Esophagus squamous epithelium (tissue), 5 donors: ENCODE data around the gene COL23A1. TPM values are rescaled to one million over a fixed set of nuclear protein-coding genes. Genes with fewer than 3 reads are reported as not detected.

Experiments
- DNase-seq: peaks from one replicate; lab custom pipeline; 2025; lab: John Stamatoyannopoulos, UW
- H3K27ac ChIP-seq, 4 donors: fragments of 200-600 bp; sonication (generic); one replicate each; pipeline ENCODE4 v1.5.1; 2016 to 2019; ENCODE audit warnings: mild to moderate bottlenecking in 1 of 4
- H3K27me3 ChIP-seq, 4 donors: fragments of 200-600 bp; sonication (generic); 1 replicate in 3 of 4; 2 replicates in 1 of 4; pipeline versions ENCODE4 v1.5.1 to v1.6.0; 2017 to 2021; ENCODE audit warnings: antibody characterized with exemption in 1 of 4
- H3K36me3 ChIP-seq, 3 donors: fragments of 200-600 bp; sonication (generic); one replicate each; pipeline ENCODE4 v1.5.1; 2016 to 2019
- H3K4me1 ChIP-seq, 3 donors: fragments of 200-600 bp; sonication (generic); one replicate each; pipeline ENCODE4 v1.5.1; 2017 to 2019
- H3K4me3 ChIP-seq, 4 donors: fragments of 200-600 bp; sonication (generic); 1 replicate in 3 of 4; 2 replicates in 1 of 4; pipeline ENCODE4 v1.5.1; 2016 to 2019; ENCODE audit warnings: mild to moderate bottlenecking in 2 of 4, moderate library complexity in 1 of 4
- H3K9me3 ChIP-seq, 3 donors: fragments of 200-600 bp; sonication (generic); one replicate each; pipeline ENCODE4 v1.5.1; 2016 to 2019
- POLR2A ChIP-seq, 4 donors: fragments of 450-650 bp; IDR thresholded peaks; one replicate each; pipeline ENCODE4 v1.6.1; 2017; ENCODE audit warnings: antibody characterized with exemption in 4 of 4, mild to moderate bottlenecking in 4 of 4, moderate library complexity in 3 of 4
- WGBS, 2 donors: methylation state at CpG; one replicate each; pipeline ENCODE4 v1.1.5; 2018; 5-methylcytosine and 5-hydroxymethylcytosine counted together
- intact Hi-C: fragments of 100-400 bp; cut with DNase I; formaldehyde crosslinking; loops from one replicate; pipeline ENCODE4 v1.15.0; 2022
- total RNA-seq, 4 donors: library from RNA; depleted of rRNA; stranded (reverse); fragments of >200 nt; gene quantifications; one replicate each; pipeline ENCODE4 v1.1.0, GENCODE V29; 2016
- TF ChIP-seq, protein P1 (sequence below), 6 experiments: fragments of 450-650 bp in 4 of 6; fragments of 200-600 bp in 2 of 6; sonication (generic) in 2 of 6; IDR thresholded peaks; one replicate each; pipeline ENCODE4 v1.5.1; 2016 to 2019; ENCODE audit warnings: antibody characterized with exemption in 6 of 6, mild to moderate bottlenecking in 4 of 6, moderate library complexity in 4 of 6
- donor health status: DM: yes; HTN: yes; CAD: no.

The COL23A1 gene
- total RNA-seq, 4 donors from 2014 or later, result 0.41 to 1.5 (median 0.44) TPM; not detected in 1

DNA sequence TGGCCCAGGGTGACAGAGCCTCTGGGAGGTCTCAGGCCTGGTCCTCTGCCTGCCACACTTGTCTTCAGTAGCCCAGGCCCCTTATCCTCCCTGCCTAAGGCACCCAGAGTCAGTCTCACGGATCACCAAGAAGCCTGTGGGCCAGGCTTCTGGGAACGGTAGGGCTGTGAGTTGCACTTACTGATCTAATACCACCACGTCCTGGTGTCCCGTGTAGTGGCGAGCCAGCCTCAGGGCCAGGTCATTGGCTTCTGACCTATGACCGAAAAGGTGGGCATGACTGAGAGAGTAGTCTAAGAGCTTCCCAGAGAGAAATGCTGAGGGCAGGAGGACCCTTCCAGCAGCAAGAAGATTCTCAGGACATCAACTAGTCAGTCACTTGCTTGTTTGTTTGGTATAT is 365.0 kb downstream of the COL23A1 start:
- TF ChIP-seq POLR2A (IDR thresholded peaks at IDR 0.05), result no peak
- TF ChIP-seq, protein P1, sequence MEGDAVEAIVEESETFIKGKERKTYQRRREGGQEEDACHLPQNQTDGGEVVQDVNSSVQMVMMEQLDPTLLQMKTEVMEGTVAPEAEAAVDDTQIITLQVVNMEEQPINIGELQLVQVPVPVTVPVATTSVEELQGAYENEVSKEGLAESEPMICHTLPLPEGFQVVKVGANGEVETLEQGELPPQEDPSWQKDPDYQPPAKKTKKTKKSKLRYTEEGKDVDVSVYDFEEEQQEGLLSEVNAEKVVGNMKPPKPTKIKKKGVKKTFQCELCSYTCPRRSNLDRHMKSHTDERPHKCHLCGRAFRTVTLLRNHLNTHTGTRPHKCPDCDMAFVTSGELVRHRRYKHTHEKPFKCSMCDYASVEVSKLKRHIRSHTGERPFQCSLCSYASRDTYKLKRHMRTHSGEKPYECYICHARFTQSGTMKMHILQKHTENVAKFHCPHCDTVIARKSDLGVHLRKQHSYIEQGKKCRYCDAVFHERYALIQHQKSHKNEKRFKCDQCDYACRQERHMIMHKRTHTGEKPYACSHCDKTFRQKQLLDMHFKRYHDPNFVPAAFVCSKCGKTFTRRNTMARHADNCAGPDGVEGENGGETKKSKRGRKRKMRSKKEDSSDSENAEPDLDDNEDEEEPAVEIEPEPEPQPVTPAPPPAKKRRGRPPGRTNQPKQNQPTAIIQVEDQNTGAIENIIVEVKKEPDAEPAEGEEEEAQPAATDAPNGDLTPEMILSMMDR (IDR thresholded peaks at IDR 0.05), result no peak
- Histone ChIP-seq H3K4me3 (no peak overlapping the region), H3K4me1 (peaks cover 0 to 24% (median 13%) of the 10 kb centered on the region in 3 donors), H3K27me3 (no peaks in the 10 kb centered on the region), H3K27ac (no peak overlapping the region), H3K9me3 (no peaks in the 10 kb centered on the region), H3K36me3 (peaks cover 5 to 100% (median 13%) of the 10 kb centered on the region in 3 donors)
- 90 to 100% methylated on average over 2 to 3 of the region's 6 CpGs for WGBS, 2 donors
- intact Hi-C loops, result no loop called here
- no peak for DNase-seq

- Histone ChIP-seq H3K27me3 (no peaks in the 10 kb centered on the region), H3K9me3 (no peaks in the 10 kb centered on the region), H3K36me3 (peaks cover 5 to 100% (median 13%) of the 10 kb centered on the region in 3 donors), H3K4me1 (peaks cover 0 to 16% (median 6%) of the 10 kb centered on the region in 3 donors), H3K4me3 (no peak overlapping the region), H3K27ac (no peak overlapping the region)
- 90 to 94% methylated on average over 4 to 15 of the region's 17 CpGs for WGBS, 2 donors
- TF ChIP-seq POLR2A (IDR thresholded peaks at IDR 0.05), result no peak
- TF ChIP-seq, protein P1 (IDR thresholded peaks at IDR 0.05), result no peak
- no peak for DNase-seq
- intact Hi-C loops, result no loop called here
Measured at GRCh38 chr5:178224403-178224802, 365.8 kb downstream of the COL23A1 start.

DNA sequence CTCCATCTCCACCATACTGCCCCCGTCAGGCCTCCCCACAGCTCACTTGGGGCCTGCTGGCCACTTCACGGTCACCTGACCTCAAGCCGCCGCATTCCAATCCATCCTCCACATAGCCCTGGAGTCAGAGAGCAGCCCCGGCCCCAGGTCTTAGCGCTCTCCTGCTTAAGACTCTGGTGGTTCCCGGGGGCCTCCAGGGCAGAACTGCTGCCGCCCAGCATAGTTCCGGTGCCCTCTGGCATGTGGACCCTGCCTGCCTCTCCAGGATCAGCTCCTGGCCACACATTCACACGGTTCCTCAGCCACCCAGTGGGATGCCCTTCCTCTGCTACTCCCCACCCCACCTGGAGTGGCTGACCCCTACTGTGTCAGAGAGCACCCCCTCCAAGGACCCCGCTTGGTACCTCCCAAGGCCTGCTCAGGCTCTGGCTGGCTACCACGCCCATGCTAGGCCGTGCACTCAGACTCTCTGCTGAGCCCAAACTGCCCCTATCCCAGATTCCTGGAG is 366.3 kb downstream of the COL23A1 start:
- H3K27ac ChIP-seq, result no peak overlapping the region
- DNase-seq, result no peak
- H3K9me3 ChIP-seq, result no peaks in the 10 kb centered on the region
- H3K36me3 ChIP-seq, result peaks cover 5 to 100% (median 13%) of the 10 kb centered on the region in 3 donors
- TF ChIP-seq POLR2A (IDR thresholded peaks at IDR 0.05), result no peak
- TF ChIP-seq, protein P1 (IDR thresholded peaks at IDR 0.05), result no peak
- H3K4me3 ChIP-seq, result no peak overlapping the region
- H3K27me3 ChIP-seq, result no peaks in the 10 kb centered on the region
- H3K4me1 ChIP-seq, result peaks cover 0 to 11% (median 6%) of the 10 kb centered on the region in 3 donors
- intact Hi-C loops, result no loop called here
- 63 to 82% methylated on average over 1 to 6 of the region's 13 CpGs for WGBS, 2 donors

GRCh38 chr5:178223196-178223773 is 366.9 kb downstream of the COL23A1 start:
- Histone ChIP-seq H3K27me3 (no peaks in the 10 kb centered on the region), H3K27ac (no peak overlapping the region), H3K36me3 (peaks cover 6 to 99% (median 7%) of the 10 kb centered on the region in 3 donors), H3K4me1 (peaks cover 0 to 5% (median 2%) of the 10 kb centered on the region in 3 donors), H3K4me3 (no peak overlapping the region), H3K9me3 (no peaks in the 10 kb centered on the region)
- intact Hi-C loops, result no loop called here
- DNase-seq, result no peak
- 77 to 99% methylated on average over 5 of the region's 5 CpGs for WGBS, 2 donors
- TF ChIP-seq, protein P1 (IDR thresholded peaks at IDR 0.05), result no peak
- TF ChIP-seq POLR2A (IDR thresholded peaks at IDR 0.05), result no peak

- Histone ChIP-seq H3K4me1 (no peaks in the 10 kb centered on the region), H3K36me3 (peaks cover 4 to 99% (median 6%) of the 10 kb centered on the region in 3 donors), H3K27me3 (no peaks in the 10 kb centered on the region), H3K4me3 (no peak overlapping the region), H3K9me3 (no peaks in the 10 kb centered on the region), H3K27ac (no peak overlapping the region)
- 89% methylated on average over 11 of the region's 15 CpGs; no CpG with 5 or more reads in 1 of the 2 donors for WGBS, 2 donors
- TF ChIP-seq, protein P1 (IDR thresholded peaks at IDR 0.05), result no peak
- no peak for TF ChIP-seq POLR2A (IDR thresholded peaks at IDR 0.05)
- intact Hi-C loops, result no loop called here
- DNase-seq, result no peak
Measured at GRCh38 chr5:178222292-178222691, 367.9 kb downstream of the COL23A1 start.
